LNCaP clone FGC (cell line): ENCODE data around the gene GPR25.

ENCODE experiments used
- DNase-seq: peaks from one replicate; pipeline ENCODE4 v3.0.0-alpha.2; 2011; ENCODE audit warnings: low read depth
- H3K4me3 ChIP-seq: 2 replicates; pipeline ENCODE4 v1.5.1; 2011; ENCODE audit warnings: mild to moderate bottlenecking, low read depth, low read length, control low read depth
- CTCF ChIP-seq: IDR thresholded peaks from 2 replicates; pipeline ENCODE4 v1.5.1; 2012; ENCODE audit warnings: mild to moderate bottlenecking; ENCODE audit not compliant: control insufficient read depth, insufficient read depth; ENCODE audit errors: extremely low read depth

Gene GPR25

GRCh38 chr1:200888349-200888838 is 15.6 kb downstream of the GPR25 start:
- no peak for TF ChIP-seq CTCF
- DNase-seq: no peak

GRCh38 chr1:200889571-200889970 is 16.8 kb downstream of the GPR25 start:
- H3K4me3 ChIP-seq: no peak overlapping the region
- no peak for TF ChIP-seq CTCF
- no peak for DNase-seq

More at GRCh38 chr1:200888349-200888838, 15.6 kb downstream of the GPR25 start:
- no peak overlapping the region for H3K4me3 ChIP-seq

GRCh38 chr1:200890027-200890426 is 17.2 kb downstream of the GPR25 start:
- DNase-seq: no peak
- no peak for TF ChIP-seq CTCF
- H3K4me3 ChIP-seq: no peak overlapping the region

- DNase-seq: no peak
- TF ChIP-seq CTCF: peak; percentile 40
- peak overlapping the region; percentile 40 for H3K4me3 ChIP-seq
These were observed 18.3 kb downstream of the GPR25 start for GRCh38 chr1:200890818-200891773.

GRCh38 chr1:200891774-200892157 is 19.0 kb downstream of the GPR25 start:
- no peak for TF ChIP-seq CTCF
- no peak for DNase-seq
- H3K4me3 ChIP-seq: no peak overlapping the region

GRCh38 chr1:200892546-200892945 is 19.8 kb downstream of the GPR25 start:
- no peak overlapping the region for H3K4me3 ChIP-seq
- no peak for TF ChIP-seq CTCF

More at GRCh38 chr1:200892546-200892945, 19.8 kb downstream of the GPR25 start:
- no peak for DNase-seq
